IMR-90 (cell line): Measurements from ENCODE around the gene RASGRF1. TPM values are rescaled to one million over a fixed set of nuclear protein-coding genes. Genes with fewer than 3 reads are reported as not detected.
A peak's percentile ranks its signal among the peaks of the same experiment; 100 is the strongest.

Source experiments
- ATAC-seq: fragments of 200-7000 bp; cut with Tn5 transposase; 2 replicates; pipeline ENCODE4 v1.9.1; 2020; ENCODE audit warnings: low read depth, mild to moderate bottlenecking, moderate library complexity
- BruUV-seq: library from RNA; stranded (reverse); fragments of 400-500 nt; replicated peaks from 2 replicates; lab custom pipeline; 2021; lab: Mats Ljungman, UMichigan
- CTCF ChIA-PET: fragments of 300-600 bp; formaldehyde crosslinking; extraction: SDS; loops from one replicate; lab custom pipeline; 2021; ENCODE audit warnings: antibody characterized with exemption; lab: Yijun Ruan, JAX
- POLR2A ChIA-PET: fragments of 300-600 bp; sonication (Branson Sonifier 250); formaldehyde crosslinking; loops from one replicate; lab custom pipeline; 2022; ENCODE audit warnings: antibody characterized with exemption; ENCODE audit not compliant: unreplicated experiment; lab: Charles Lee
- DNase-seq: peaks from one replicate; pipeline ENCODE4 v3.0.0; 2013
- H2AFZ ChIP-seq: replicated peaks from 2 replicates; pipeline ENCODE3; 2013; ENCODE audit warnings: low read length, mild to moderate bottlenecking; ENCODE audit not compliant: poor library complexity
- H2AK5ac ChIP-seq: 2 replicates; pipeline ENCODE4 v1.6.1; 2013; ENCODE audit warnings: low read depth, low read length, inconsistent platforms
- H2AK9ac ChIP-seq: replicated peaks from 2 replicates; pipeline ENCODE3; 2013; ENCODE audit warnings: mild to moderate bottlenecking, low read depth, low read length, moderate library complexity; ENCODE audit not compliant: poor library complexity
- H2BK120ac ChIP-seq: 2 replicates; pipeline ENCODE4 v1.6.1; 2013; ENCODE audit warnings: low read depth, low read length, inconsistent platforms
- H2BK15ac ChIP-seq: 3 replicates; pipeline ENCODE4 v1.6.1; 2013; ENCODE audit warnings: low read depth, low read length, inconsistent platforms
- H2BK20ac ChIP-seq: 2 replicates; pipeline ENCODE4 v1.6.1; 2013; ENCODE audit warnings: low read depth, mild to moderate bottlenecking, inconsistent platforms, low read length, moderate library complexity
- H2BK5ac ChIP-seq: 2 replicates; pipeline ENCODE4 v1.6.1; 2013; ENCODE audit warnings: mild to moderate bottlenecking, low read depth, low read length, inconsistent platforms; ENCODE audit not compliant: poor library complexity, severe bottlenecking
- H3K14ac ChIP-seq: replicated peaks from 2 replicates; pipeline ENCODE4 v1.6.1; 2013; ENCODE audit warnings: low read depth, low read length, inconsistent platforms
- H3K18ac ChIP-seq: 2 replicates; pipeline ENCODE4 v1.6.1; 2013; ENCODE audit warnings: low read depth, low read length, control low read depth
- H3K23ac ChIP-seq: 2 replicates; pipeline ENCODE4 v1.6.1; 2013; ENCODE audit warnings: low read depth, low read length, inconsistent platforms
- H3K27ac ChIP-seq: 2 replicates; pipeline ENCODE4 v1.5.1; 2013; ENCODE audit warnings: mild to moderate bottlenecking, control low read depth, low read length; ENCODE audit not compliant: insufficient read depth
- H3K27me3 ChIP-seq: 2 replicates; pipeline ENCODE4 v1.6.1; 2013; ENCODE audit warnings: low read length; ENCODE audit not compliant: control insufficient read depth, insufficient read depth
- H3K36me3 ChIP-seq: 2 replicates; pipeline ENCODE4 v1.6.1; 2013; ENCODE audit warnings: low read length, mixed read lengths; ENCODE audit not compliant: control insufficient read depth, insufficient read depth
- H3K4ac ChIP-seq: 2 replicates; pipeline ENCODE4 v1.6.1; 2013; ENCODE audit warnings: low read depth, low read length, inconsistent platforms
- H3K4me1 ChIP-seq: 2 replicates; pipeline ENCODE4 v1.6.1; 2013; ENCODE audit warnings: low read length, mixed read lengths; ENCODE audit not compliant: control insufficient read depth, insufficient read depth
- H3K4me2 ChIP-seq: 2 replicates; pipeline ENCODE4 v1.6.1; 2013; ENCODE audit warnings: low read depth, mild to moderate bottlenecking, control low read depth, low read length, moderate library complexity
- H3K4me3 ChIP-seq: 2 replicates; pipeline ENCODE4 v1.5.1; 2013; ENCODE audit warnings: low read depth, mild to moderate bottlenecking, control low read depth, low read length, moderate library complexity; ENCODE audit not compliant: insufficient read depth
- H3K56ac ChIP-seq: 2 replicates; pipeline ENCODE4 v1.6.1; 2013; ENCODE audit warnings: low read length, inconsistent platforms; ENCODE audit not compliant: insufficient read depth; ENCODE audit errors: extremely low read depth
- H3K79me1 ChIP-seq, 2 experiments: 2 replicates each; pipeline ENCODE4 v1.6.1; 2013; ENCODE audit warnings: low read length in 2 of 2, inconsistent platforms in 1 of 2, low read depth in 1 of 2
- H3K9ac ChIP-seq: 2 replicates; pipeline ENCODE4 v1.6.1; 2013; ENCODE audit warnings: low read depth, low read length, control low read depth
- H3K9me1 ChIP-seq: 2 replicates; pipeline ENCODE4 v1.6.1; 2013; ENCODE audit warnings: low read length, inconsistent platforms; ENCODE audit not compliant: insufficient read depth
- H3K9me3 ChIP-seq: 2 replicates; pipeline ENCODE4 v1.6.1; 2013; ENCODE audit warnings: low read length; ENCODE audit not compliant: control insufficient read depth, insufficient read depth
- H4K20me1 ChIP-seq: 2 replicates; pipeline ENCODE4 v1.6.1; 2013; ENCODE audit warnings: low read length, inconsistent platforms; ENCODE audit not compliant: insufficient read depth
- H4K5ac ChIP-seq: 2 replicates; pipeline ENCODE4 v1.6.1; 2013; ENCODE audit warnings: mild to moderate bottlenecking, low read depth, low read length, control low read depth
- H4K8ac ChIP-seq, 2 experiments: 2 replicates each; pipeline ENCODE4 v1.6.1; 2013; ENCODE audit warnings: low read depth in 2 of 2, low read length in 2 of 2, control low read depth in 1 of 2, inconsistent platforms in 1 of 2
- H4K91ac ChIP-seq: 2 replicates; pipeline ENCODE4 v1.6.1; 2013; ENCODE audit warnings: low read depth, low read length, inconsistent platforms; ENCODE audit not compliant: insufficient read depth
- CTCF ChIP-seq: conservative IDR thresholded peaks from 2 replicates; pipeline ENCODE4 v1.5.1; 2012; ENCODE audit warnings: mild to moderate bottlenecking, low read depth, low read length, improper control_type of control experiment
- MAFK ChIP-seq: IDR thresholded peaks from 2 replicates; pipeline ENCODE4 v1.6.1; 2012; ENCODE audit warnings: low read depth, low read length, improper control_type of control experiment
- MXI1 ChIP-seq: IDR thresholded peaks from 2 replicates; pipeline ENCODE4 v1.6.1; 2012; ENCODE audit warnings: low read depth, mild to moderate bottlenecking, low read length, moderate library complexity, borderline replicate concordance
- SMC3 ChIP-seq: fragments of 150-350 bp; IDR thresholded peaks from 2 replicates; pipeline ENCODE4 v1.6.1; 2016; ENCODE audit warnings: low read depth, mild to moderate bottlenecking, antibody characterized with exemption, low read length, moderate library complexity
- WGBS, 2 experiments: methylation state at CpG; one replicate each; pipeline versions ENCODE4 v1.1.5 to v1.1.7; 2013; ENCODE audit warnings: missing lambda C conversion rate in 2 of 2; ENCODE audit not compliant: insufficient read length in 1 of 2; ENCODE audit errors: extremely low coverage in 2 of 2; 5-methylcytosine and 5-hydroxymethylcytosine counted together
- dilution Hi-C: fragments of 300-500 bp; cut with HindIII; formaldehyde crosslinking; loops from one replicate; pipeline ENCODE4 v1.14.3; 2018; ENCODE audit warnings: low sequenced_read_pairs; ENCODE audit not compliant: unreplicated experiment
- in situ Hi-C: fragments of 300-500 bp; cut with MboI; formaldehyde crosslinking; loops from 3 replicates; pipeline ENCODE4 v1.14.3; 2019; ENCODE audit warnings: low sequenced_read_pairs, inconsistent platforms, mixed read lengths
- intact Hi-C: fragments of 100-400 bp; cut with micrococcal nuclease; formaldehyde crosslinking; loops from 2 replicates; pipeline ENCODE4 v1.10.0; 2022
- polyA plus RNA-seq, 3 experiments: library from polyadenylated mRNA; depleted of rRNA; stranded (reverse); fragments of >200 nt; gene quantifications; 2 replicates each; pipeline ENCODE4 v1.2.3, GENCODE V29; 2012; ENCODE audit warnings: low replicate concordance in 1 of 3
- total RNA-seq: library from RNA; depleted of rRNA; stranded (reverse); fragments of >200 nt; gene quantifications from 2 replicates; pipeline ENCODE4 v1.2.3, GENCODE V29; 2012
- TF ChIP-seq, protein P1 (sequence below): fragments of 150-350 bp; IDR thresholded peaks from 2 replicates; pipeline ENCODE4 v1.6.1; 2016; ENCODE audit warnings: low read depth, mild to moderate bottlenecking, low read length, moderate library complexity, borderline replicate concordance

Gene RASGRF1
- total and polyA plus RNA-seq, 2 of the 4 experiments (the other 2 are of a cell fraction) = under 0.01 to 0.15 TPM

- Histone ChIP-seq H3K9ac (no peak overlapping the region), H2BK5ac (no peak overlapping the region), H2BK15ac (no peak overlapping the region), H3K4me1 (peaks cover 4% of the 10 kb centered on the region; the same call in 1 of the 2 replicates), H3K9me3 (0 out of 2 replicates have a peak, but pooled peaks cover 2% of the 10 kb centered on the region), H3K56ac (no peak overlapping the region), H3K9me1 (peaks cover 11% of the 10 kb centered on the region), H2BK120ac (no peak overlapping the region), H2AK9ac (no peak overlapping the region), H2BK20ac (no peak overlapping the region), H2AFZ (peak overlapping the region; percentile 5), H3K23ac (no peak overlapping the region), H3K4me2 (no peak overlapping the region), H3K36me3 (no peaks in the 10 kb centered on the region), H3K27ac (no peak overlapping the region), H4K8ac (no peak overlapping the region), H4K20me1 (no peaks in the 10 kb centered on the region), H2AK5ac (no peak overlapping the region), H3K4me3 (no peak overlapping the region), H3K79me1 (no peaks in the 10 kb centered on the region), H4K5ac (no peak overlapping the region), H3K14ac (no peak overlapping the region), H4K91ac (no peak overlapping the region), H3K18ac (no peak overlapping the region), H3K27me3 (peaks cover 16% of the 10 kb centered on the region), H3K4ac (no peak overlapping the region)
- TF ChIP-seq SMC3 = no peak
- TF ChIP-seq MXI1 = no peak
- TF ChIP-seq MAFK = no peak
- TF ChIP-seq, protein P1, sequence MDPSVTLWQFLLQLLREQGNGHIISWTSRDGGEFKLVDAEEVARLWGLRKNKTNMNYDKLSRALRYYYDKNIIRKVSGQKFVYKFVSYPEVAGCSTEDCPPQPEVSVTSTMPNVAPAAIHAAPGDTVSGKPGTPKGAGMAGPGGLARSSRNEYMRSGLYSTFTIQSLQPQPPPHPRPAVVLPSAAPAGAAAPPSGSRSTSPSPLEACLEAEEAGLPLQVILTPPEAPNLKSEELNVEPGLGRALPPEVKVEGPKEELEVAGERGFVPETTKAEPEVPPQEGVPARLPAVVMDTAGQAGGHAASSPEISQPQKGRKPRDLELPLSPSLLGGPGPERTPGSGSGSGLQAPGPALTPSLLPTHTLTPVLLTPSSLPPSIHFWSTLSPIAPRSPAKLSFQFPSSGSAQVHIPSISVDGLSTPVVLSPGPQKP = no peak
- TF ChIP-seq CTCF = no peak
- dilution Hi-C loops (no loop called here), in situ Hi-C loops (no loop called here), intact Hi-C loops (no loop called here)
- WGBS, 2 experiments = no CpG with 5 or more reads among the region's 4 CpGs
- ATAC-seq (no peak), DNase-seq (no peak)
- POLR2A ChIA-PET = no interaction called here
- no TSS peak for BruUV-seq
- CTCF ChIA-PET = no interaction called here
Measured at GRCh38 chr15:79009379-79009778, 81.2 kb downstream of the RASGRF1 start.
